ENCODE measurements around the gene CRHR1.

CRHR1 gene

DNA sequence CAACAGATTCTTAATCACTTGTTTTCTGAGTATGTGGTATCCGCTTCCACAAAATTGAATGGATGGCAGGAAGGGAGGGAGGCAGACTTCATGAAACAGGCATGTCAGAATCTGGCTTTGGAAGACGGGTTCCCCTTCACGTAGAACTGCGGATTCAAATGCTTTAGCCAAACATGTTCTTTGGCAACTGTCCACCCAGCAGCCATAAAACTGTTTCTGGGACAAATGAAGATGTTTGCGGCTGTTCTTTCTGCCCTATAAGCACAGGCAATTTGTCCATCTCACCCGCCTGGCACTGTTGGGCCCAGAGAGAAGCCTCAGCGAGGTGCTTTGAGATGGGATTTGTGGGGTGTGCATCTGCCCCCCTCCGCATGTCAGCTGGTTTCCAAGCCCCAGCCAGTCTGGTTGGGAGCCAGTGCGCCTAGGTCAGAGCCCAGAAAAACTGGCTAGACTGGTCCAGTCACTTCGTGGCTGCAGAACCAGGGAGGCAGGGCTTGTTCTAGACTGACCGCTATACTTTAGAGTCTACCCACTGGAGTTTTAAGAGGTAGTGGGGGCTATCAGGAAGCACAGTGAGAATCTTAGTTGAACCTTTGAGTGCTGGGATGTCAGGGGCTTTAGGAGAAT lies 6.3 kb downstream of the CRHR1 start:
- no peak for DNase-seq

DNA sequence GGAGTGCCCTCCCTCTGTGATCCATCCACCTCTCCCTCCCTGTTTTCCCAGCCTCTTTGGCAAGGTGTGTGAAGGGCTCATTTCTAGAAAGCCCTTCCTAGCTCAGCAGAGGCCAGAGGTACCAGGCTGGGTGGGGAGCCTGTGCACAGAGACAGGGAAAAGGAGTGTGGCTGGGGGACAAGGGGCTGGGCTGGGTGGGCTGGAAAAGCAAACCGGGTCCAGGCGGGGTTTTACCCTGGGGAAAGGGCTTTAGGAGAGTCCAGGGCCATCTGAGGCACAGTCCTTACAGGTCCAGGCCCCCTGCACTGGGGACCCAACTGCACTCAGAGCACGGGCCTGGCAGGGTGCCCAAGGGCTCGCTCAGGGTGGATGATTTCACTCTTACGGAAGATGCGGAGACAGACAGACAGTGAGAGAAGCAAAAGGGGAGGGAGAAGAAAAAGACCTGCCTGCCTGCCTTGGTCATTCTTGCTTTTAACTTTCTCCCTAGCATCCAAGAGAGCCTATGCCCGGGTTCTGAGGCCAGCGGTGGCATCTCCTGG lies 7.0 kb downstream of the CRHR1 start:
- DNase-seq: no peak

DNA sequence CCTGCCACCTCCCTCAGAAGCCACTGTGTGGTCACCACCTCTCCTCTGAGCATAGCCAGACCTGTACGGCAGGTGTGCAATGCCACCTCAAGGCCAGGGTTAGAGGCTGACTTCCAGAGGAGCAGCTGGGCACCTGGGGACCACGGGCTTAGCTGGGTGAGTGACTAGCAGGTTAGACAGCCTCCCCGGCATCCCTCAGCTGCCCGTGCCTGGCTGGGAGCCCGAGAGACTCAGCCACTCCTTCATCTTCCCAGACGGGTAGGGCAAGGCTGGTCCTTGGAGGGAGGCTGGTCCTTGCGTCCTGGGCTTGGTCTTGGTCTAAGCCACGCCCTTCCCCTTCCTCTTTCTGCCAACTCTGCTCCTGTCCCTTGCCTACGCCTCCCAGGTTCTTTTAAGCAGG lies 7.8 kb downstream of the CRHR1 start:
- DNase-seq: no peak

DNA sequence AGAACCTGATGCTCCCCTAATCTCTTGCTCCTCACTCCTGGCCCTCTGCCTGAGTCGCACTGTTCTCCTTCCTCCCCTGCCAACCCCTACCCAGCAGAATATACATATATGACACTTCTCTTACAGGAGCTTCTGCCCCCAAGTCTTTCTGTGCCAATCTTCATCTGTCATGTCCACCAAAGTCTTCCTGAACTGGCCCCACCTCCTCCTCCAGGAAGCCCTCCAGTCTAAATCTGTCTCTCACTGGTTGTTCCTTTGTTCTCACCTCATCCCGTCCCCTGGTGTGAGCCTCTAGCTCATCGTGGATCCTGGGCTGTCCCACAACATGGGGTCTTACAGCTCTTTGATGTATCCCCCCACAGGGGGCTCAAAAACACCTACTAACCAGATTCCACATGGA lies 8.3 kb downstream of the CRHR1 start:
- DNase-seq: no peak

DNA sequence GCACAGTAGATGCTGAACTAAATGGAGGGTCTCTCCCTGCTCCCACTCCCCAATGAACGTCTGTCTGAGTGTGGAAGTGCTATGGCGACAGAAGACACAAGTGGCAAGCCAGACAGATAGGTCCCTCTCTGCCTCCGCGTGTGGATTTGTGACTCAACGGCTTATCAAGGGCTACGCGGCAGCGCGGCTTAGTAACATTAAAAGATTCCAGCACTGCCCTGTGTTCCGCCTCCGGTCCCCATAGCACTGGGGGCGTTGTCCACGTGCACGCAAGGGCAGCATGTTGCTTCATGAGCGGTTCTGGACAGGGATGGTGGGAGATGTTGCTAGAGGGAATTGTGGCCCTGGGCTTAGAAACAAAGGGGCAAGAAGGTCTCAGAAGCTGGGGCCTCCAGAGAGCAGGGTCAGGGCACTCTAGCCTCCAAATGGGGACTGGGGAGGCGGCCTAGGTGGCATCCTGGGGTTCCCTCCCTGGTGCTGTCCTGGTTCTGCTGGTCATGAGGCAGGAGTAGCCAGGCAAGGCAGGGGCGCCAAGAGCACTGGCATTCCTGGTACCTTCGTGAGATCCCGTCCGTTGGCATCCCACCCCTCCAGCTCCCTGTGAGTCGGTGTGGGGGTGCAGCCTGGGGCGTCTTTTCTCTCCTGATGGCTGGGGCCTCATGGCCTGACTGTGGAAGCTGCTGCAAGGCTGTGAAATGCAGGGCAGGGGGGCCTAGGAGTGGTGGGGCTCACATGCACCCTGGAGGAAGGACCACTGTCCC lies 9.1 kb downstream of the CRHR1 start:
- DNase-seq: no peak

DNA sequence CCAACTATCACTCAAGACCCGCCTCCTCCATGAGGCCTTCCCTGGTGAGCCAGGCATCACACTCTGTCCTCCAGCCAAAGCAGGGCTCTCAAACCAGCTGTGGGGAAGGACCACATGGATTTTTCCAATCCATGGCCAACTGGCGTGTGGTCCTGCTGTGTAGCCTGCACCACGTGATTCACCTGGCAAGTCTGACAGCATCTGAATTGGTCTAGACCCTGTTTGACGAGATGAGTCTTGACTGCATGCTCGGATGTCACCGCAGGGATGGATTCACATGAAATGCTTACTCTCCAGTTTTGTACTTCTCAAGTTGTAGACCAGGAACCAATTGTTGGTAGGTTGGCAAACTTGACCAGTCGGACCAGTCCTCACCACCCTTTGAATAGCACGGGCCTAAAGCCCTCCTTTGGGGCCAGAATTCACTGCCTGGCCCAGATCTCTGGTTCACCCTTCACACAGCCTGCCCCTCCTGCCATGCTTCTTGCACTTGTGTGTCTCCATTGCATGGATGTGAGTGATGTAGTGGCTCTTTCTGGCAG lies 9.9 kb downstream of the CRHR1 start:
- DNase-seq: no peak

DNA sequence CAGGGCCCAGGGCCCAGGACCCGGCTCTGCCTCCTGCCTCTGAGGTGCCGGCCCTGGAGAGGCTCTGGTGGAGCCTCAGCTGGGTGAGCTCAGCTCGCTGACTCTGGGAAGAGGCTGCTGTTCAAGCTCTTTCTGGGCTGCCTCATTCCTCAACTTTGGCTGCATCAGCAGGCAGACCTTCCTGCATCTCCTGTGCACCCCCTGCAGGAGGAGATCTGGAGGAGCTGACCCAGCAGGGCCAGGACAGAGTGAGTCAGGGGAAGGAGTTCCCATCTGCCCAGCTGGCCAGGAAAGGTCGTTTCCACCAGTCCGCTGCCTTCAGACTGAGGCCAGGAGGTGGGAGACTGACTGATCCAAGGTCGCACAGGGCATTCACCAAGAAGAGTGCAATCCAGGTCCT lies 10.7 kb downstream of the CRHR1 start:
- DNase-seq: no peak

DNA sequence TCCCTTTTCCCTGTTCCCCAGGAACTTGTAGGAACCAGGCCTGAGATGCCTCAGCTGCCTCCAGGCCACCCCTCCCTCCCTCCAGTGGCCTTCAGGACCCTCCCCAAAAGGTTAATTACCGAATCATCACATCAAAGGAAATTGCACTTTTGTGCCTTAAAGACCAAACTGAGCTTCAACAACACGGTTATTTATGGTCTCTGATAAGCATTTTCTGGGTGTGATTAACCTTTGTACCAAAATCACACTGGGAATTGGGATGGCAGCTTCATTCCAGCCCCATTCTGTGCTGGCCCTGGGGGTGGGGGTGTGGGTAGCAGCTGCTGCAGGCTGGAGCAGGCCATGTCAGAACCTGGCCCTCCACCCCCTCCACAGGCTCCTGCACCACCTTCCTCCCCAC lies 16.7 kb downstream of the CRHR1 start:
- no peak for DNase-seq

DNA sequence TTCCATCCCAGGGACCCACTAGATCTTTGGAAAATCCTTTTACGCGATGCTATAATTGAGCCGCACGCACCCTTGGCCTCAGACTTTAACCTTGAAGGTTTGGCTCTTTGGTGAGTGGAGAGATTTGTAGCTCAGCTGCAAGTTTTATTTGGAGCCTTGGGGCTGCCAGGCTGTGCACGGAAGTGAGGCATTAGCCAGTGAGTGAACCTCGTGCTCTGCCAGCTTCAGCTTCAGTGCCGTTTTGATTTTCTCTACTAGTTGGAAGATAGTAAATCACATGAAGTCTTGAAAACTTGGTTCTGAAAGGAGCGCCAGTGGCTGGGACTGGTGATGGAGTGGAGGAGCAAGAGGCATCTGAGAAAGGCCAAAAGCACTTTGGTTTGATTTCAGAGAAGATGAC lies 17.3 kb downstream of the CRHR1 start:
- DNase-seq: no peak

DNA sequence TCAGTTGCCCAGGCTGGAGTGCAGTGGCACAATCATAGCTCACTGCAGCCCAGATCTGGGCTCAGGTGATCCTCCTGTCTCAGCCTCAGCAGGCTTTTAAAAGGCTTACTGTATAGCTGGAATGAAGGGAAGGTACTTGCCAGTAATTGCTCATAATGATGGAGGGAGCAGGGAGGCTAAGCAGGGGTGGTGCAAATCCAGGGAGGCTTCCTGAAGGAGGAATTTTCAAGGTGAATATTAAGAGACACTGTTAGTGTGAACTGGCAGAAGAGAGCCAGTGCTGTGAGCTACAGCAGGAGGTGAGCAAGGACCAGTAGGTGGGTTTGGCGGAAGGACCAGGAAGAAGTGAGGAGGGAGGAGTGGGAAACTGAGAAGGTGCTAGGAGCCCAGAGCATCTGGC lies 24.7 kb downstream of the CRHR1 start:
- no peak for DNase-seq

DNA sequence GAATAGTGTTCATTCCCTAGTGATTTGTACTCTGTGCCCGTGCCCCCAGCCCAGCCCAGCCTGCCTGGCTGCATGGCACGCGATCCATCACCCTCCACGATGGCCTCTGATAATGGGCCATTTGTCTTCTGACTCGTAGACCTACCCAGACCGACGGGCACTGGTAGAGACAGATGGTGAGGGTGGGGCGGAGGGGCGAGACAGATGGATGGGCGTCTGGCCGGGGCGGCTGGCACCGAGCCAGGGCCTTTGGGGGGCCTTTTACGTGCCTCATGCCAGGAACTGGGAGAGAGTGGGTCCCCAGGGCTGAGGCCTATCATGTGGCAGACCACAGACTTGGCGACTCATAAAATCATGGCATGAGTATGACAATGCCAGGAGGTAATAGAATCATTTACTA lies 25.4 kb downstream of the CRHR1 start:
- DNase-seq: no peak

DNA sequence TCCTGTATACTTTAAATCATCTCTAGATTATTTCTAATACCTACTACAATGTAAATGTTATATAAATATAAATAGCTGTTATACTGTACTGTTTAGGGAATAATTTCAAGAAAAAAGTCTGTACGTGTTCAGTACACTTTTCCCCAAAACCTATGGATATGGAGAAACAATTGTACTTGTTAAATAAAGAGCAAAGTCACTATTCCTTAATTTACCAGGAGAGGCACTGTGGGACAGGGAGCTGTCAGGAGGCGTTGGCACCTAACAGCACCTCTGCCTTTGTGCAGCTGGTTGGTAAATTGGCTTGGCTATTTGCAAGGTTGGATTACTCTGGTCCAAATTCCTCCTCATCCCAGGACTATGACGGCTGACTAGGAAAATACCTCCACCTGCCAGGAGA lies 28.0 kb downstream of the CRHR1 start:
- DNase-seq: no peak

DNA sequence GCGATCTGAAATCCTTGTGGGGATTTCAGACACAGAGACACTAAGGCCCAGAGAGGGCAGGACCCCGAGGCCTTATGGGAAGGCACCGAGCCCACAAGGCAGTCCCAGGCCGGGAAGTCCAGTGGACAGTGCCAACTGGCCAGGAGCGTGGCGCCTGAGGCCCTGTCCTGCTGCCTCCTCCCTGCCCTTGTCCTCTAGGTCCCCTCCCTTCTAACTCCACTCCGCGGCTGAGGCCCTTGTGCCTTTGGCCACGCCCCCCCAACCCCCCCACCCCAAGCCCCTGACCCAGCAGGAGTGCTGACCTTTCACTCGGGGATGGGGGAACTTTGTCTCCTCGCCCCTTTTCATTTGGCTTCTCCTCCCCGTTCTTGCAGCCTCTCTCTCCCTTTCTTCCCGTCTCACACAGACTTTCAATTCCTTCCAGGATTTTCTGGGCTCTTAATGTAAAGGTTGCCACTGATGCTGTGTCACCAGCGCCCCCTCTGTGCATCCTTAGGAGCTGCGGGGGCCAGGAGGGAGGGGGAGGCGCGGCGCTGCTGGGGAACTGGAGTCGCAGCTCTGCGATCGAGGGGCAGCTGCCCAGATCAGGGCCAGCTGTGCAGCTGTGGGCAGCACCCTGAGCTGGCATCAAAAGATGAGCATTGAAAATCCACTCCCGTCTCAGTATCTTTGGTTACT lies 29.1 kb downstream of the CRHR1 start:
- no peak for DNase-seq

DNA sequence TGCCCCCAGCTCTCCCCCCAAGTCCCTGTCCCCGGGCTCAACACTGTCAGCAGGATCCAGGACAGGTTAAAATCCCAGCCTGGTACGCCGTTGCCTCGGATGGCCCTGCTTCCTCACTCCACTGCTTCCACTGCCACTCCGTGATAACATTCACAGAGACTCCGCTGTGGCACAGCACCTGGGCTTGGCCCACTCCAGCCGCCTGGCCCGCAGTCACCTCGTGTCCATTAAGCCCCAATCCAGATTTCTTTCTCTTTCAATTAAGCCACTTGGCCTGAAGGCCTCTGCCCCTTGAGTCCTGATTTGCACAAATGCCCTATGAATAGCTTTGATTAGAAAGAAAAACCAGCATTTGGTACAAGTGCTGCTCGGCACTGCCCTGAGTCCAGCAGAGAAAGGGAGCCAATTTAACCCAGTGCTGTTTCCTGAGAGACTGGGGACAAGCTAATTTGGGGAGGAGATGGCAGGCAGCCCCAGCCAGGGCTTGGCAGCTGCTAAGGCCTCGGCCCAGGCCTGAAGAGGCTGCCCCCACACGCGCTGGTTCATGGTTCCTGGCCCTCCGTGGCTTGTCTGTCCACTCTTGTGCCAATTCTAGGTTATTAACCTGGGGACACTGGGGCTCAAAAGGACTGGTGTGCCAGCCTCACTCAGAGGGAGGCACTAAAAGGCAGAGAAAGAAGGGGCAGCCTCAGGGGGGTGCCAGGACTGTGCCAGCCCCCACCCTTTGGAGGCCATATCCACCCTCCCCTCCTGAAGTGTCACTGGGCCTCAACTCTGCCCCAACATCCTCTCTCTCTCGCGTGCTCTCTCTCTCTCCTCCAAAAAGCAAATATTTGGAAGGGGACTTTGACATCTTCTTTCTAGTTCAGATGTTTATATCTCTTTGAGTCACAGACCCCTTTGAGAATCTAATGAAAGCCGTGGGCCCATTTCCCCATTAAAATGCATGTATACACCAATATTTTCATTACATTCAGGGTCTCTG lies 30.8 kb downstream of the CRHR1 start:
- no peak for DNase-seq

DNA sequence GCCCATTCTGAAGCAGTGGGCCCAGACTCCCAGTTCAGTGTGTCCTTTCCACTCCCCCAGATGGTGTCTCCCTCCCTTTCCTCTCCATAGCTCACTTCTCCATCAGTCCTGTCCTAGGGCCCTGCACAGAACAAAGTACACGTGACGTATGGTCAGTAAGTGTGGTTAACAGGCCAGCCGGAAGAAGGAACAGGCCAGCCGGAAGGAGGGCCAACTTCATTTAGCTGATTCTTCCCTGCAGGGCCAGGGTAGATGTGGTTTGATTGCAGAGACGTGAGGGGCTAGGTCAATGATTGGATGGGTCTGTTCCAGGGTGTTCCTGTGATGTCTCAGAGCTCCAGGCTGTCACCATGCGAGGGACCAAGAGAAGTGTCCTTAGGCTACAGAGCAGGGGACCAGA lies 31.6 kb downstream of the CRHR1 start:
- DNase-seq: no peak

DNA sequence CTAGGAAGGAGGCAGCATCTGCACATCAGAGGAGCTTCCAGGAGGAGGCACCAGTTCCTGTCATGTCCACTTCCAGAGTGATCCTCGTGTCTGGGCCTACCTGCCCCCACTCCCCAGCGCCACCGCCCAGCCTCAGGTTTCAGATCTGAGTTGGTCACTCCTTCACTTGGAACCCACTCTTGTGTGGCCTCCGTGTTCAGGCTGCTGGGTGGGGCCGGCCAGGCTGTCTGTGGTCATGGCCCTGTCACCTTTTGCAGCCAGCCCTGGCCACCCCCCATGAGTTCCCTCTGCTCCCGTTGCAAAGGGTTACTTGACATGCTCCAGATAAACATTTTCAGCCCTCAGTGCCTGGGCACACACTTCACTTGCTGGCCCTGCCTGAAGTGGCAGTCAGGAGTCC lies 33.9 kb downstream of the CRHR1 start:
- no peak for DNase-seq

DNA sequence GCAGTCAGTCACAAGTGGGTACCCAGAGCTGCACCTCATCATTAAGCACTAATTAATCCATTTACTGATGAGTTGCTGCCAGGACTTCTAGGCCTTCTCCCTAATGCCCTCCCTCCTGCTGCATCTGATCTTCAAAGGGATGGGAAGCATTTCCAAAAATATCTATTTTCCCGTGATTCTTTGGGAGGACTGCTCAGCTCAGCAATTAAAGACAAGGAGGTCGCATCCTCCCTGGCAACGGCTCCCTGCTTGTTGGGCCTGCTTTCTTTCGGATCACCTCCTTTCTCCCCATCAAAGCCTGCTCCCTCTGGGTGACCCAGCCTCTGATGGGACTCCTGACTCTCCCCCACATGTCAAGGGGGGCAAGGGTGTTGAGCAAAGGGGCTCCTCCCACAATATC lies 34.6 kb downstream of the CRHR1 start:
- DNase-seq: no peak

DNA sequence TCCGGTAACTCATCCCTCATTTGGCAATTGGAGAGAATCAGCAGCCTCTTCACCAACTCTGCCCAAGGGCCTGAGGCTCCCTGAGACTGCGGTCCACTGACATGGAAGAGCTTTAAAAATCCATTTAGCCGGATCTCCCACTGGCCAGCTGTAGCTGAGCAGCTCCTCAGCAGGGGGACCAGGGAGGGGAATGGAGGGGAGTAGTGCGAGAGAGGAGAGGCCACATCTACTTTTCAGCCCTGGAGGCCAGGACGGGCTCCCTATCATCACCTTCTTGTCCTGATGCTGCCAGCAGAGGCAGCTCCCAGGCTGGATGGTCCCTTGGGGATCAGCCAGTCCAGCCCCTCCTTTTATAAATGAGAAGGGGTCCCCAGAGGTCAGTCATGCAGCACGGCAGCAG lies 35.5 kb downstream of the CRHR1 start:
- no peak for DNase-seq

DNA sequence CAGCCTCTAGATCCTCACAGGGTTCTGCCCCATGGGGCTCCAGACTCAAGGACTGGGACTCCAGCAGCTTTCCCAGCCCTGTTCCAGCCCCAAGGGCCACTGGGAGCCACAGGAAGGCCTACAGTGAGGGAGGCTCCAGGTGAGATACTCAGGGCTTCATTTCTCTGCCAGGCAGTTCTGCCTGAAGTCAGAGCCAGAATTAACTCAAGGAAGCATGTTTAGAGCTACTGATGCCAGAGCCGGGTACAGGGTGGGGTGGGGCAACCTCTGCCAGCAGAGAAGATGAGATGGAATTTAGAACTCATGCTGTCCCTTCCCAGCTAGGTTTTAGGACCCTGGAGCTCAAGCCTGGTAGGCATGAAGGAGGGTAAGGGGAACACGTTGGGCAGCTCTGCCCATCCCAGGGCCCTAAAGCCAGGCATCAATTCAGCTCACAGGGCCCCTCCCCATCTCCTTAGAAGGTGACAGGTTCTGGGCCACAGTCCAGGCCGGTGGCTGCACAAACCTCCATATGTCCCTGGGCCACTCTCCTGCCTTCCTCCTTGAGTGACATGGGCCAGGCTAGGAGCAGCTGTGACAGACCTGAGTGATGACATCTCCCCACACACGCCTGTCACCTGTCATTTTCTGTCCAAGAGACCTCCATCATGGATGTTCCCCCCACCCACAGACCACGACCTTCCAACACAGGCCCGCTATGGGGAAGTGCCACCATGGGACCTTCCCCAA lies 36.1 kb downstream of the CRHR1 start:
- no peak for DNase-seq

DNA sequence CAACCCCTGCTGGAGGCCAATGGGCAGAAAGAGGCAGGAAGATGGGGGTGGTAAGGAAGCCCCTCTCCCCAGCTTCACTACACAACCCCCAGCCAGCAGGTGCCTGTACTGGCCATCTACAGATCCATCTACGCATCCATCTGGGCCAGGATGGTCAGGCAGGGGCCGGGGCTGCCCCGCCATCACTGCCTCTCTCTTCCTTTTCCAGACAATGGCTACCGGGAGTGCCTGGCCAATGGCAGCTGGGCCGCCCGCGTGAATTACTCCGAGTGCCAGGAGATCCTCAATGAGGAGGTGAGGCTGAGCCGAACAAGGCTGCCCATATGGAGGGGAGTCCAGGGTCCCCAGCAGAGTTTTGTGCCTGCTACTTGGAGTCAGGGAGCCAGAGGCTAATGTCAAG lies 37.0 kb downstream of the CRHR1 start:
- no peak for DNase-seq

DNA sequence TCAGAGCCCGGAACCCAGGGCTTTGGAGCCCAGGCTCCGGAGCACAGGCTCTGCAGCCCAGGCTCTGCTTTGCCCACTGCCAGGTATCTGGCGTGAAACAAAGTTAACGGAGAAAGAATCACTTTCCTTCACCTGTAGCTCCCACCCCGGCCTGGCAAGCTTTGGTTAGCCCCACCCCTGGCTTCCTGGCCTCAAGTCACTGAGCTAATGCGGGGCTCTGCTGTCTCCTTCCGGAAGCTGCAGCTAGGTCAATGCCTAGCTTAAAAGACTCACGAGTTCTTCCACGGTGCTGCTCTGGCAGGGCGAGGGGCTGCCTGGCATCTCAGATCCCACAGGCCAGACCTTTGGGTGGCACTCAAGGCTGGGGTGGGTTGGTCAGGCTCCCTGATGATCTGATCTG lies 39.5 kb downstream of the CRHR1 start:
- no peak for DNase-seq

DNA sequence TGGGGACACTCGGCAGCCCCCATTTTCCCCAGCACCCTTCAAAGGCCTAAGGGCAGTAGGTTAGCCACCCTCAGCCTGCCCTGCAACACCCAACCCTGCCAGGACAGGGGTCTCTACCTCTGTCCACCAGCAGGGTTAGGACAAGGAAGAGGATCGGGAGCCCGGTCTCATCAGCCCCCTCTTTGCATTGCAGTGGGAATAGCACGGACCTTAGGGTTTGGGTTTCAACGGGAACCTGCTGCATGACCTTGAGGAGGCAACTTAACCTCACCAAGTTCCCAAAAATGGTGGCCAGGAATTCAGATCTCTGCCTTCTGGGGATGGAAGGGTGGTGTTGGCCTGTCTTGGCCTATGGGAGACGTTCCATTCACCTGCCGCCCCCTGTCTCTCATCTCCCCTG lies 40.4 kb downstream of the CRHR1 start:
- no peak for DNase-seq

Data from GOT3 (cell line).